Natural killer cell treated with Interleukin-12 subunit alpha and Interleukin-12 subunit beta and Interleukin-15 and Interleukin-18, amount 100 ng/mL, for 72 hours (primary cell): ENCODE results near the gene WDR45. TPM values are rescaled to one million over a fixed set of nuclear protein-coding genes. Genes with fewer than 3 reads are reported as not detected.

ENCODE experiments used
- ATAC-seq, 2 donors: fragments of 150-1000 bp; cut with Tn5 transposase in 1 of 2; sonication (Bioruptor Pico), chemical (Tn5 transposase) in 1 of 2; 2 replicates each; pipeline ENCODE4 v1.10.0; 2021
- DNase-seq: peaks from one replicate; pipeline ENCODE4 v3.0.0; 2022; ENCODE audit warnings: low spot score
- H3K27ac Mint-ChIP-seq, 2 donors: 1 replicate in 1 of 2; 2 replicates in 1 of 2; pipeline ENCODE4 v1.8.0; 2022; ENCODE audit warnings: mixed read lengths in 2 of 2, mild to moderate bottlenecking in 1 of 2, moderate library complexity in 1 of 2
- H3K27me3 Mint-ChIP-seq, 2 donors: 1 replicate in 1 of 2; 2 replicates in 1 of 2; pipeline ENCODE4 v1.8.0; 2022; ENCODE audit warnings: mixed read lengths in 2 of 2
- H3K36me3 Mint-ChIP-seq: one replicate; pipeline ENCODE4 v1.8.0; 2022; ENCODE audit warnings: mixed read lengths
- H3K4me1 Mint-ChIP-seq, 2 donors: 1 replicate in 1 of 2; 2 replicates in 1 of 2; pipeline ENCODE4 v1.8.0; 2022; ENCODE audit warnings: low read depth in 2 of 2, mixed read lengths in 2 of 2, mild to moderate bottlenecking in 1 of 2
- H3K4me3 Mint-ChIP-seq: one replicate; pipeline ENCODE4 v1.8.0; 2022; ENCODE audit warnings: mixed read lengths
- H3K9me3 Mint-ChIP-seq: 2 replicates; pipeline ENCODE4 v1.8.0; 2022; ENCODE audit warnings: mixed read lengths
- total RNA-seq, 2 donors: library from RNA; stranded (reverse); gene quantifications; one replicate each; pipeline ENCODE4 v1.2.3, GENCODE V29; 2022

Gene WDR45
- total RNA-seq, 2 donors from 2014 or later = 48.1 to 62.3 TPM

DNA sequence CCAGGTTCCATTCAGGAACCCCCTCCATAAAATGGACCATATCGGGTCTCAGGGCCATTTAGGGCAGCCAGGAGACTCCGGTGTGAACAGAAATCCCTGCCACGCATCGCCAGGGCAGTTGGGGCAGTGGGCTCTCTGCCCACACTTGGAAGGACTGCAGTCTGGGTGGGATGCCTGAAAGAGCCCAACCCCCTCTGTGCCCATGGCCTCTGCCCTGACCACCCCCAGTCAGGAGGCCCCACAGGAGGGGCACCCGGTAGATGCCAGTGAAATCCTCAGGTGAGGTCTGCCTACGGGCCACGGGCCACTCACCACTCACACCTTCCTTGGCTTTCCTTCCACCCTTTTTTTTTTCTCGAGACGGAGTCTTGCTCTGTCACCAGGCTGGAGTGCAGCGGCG lies 10.6 kb downstream of the WDR45 start:
- ATAC-seq (no peak), DNase-seq (no peak)
- H3K36me3 Mint-ChIP-seq = no peaks in the 10 kb centered on the region
- H3K27me3 Mint-ChIP-seq = peaks cover 0 to 2% of the 10 kb centered on the region in 2 donors
- H3K4me1 Mint-ChIP-seq = peaks cover 11 to 13% of the 10 kb centered on the region in 2 donors
- H3K27ac Mint-ChIP-seq = no peak overlapping the region
- no peaks in the 10 kb centered on the region for H3K9me3 Mint-ChIP-seq
- H3K4me3 Mint-ChIP-seq = no peak overlapping the region

DNA sequence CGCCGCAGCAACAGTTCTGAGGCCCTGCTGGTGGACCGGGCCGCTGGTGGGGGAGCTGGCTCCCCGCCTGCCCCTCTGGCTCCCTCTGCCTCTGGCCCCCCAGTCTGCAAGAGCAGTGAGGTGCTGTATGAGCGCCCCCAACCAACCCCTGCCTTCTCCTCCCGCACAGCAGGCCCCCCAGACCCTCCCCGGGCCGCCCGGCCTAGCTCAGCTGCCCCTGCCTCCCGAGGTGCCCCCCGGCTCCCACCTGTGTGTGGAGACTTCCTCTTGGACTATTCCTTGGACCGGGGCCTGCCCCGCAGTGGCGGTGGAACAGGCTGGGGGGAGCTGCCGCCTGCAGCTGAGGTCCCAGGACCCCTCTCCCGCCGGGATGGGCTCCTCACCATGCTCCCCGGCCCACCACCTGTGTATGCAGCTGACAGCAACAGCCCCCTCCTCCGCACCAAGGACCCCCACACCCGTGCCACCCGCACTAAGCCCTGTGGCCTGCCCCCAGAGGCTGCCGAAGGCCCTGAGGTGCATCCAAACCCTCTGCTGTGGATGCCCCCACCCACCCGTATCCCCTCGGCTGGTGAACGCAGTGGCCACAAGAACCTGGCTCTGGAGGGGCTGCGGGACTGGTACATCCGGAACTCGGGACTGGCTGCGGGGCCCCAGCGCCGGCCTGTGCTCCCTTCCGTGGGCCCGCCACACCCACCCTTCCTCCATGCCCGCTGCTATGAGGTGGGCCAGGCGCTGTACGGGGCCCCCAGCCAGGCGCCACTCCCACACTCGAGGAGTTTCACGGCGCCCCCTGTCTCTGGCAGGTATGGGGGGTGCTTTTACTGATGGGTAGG lies 12.2 kb downstream of the WDR45 start:
- DNase-seq = no peak
- Mint-ChIP-seq H3K27ac (no peak overlapping the region), H3K9me3 (no peaks in the 10 kb centered on the region), H3K36me3 (no peaks in the 10 kb centered on the region), H3K4me3 (no peak overlapping the region), H3K4me1 (peaks cover 3% of the 10 kb centered on the region in 2 donors), H3K27me3 (no peaks in the 10 kb centered on the region)
- ATAC-seq = no peak

DNA sequence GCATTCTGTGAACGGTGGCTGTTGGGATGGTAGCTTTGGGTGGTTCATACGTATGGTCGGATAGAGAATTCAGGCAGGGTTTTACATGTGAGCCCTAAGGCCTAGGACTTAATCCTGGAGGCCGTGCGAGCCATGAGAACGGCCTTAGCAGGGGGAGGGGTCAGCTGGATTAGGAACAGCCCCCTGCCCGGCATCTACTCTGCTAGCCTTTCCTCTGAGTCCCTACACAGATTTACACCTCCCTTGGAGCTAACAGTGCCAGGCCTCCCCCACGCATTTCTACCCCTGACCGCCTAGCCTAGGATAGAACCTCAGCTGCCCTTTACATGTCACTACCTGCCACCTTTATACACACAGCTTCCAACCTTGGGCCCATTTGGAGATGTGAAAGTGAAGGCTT lies 13.0 kb downstream of the WDR45 start:
- Mint-ChIP-seq H3K4me3 (no peak overlapping the region), H3K4me1 (no peaks in the 10 kb centered on the region), H3K36me3 (no peaks in the 10 kb centered on the region), H3K27me3 (no peaks in the 10 kb centered on the region), H3K27ac (no peak overlapping the region), H3K9me3 (no peaks in the 10 kb centered on the region)
- ATAC-seq = no peak
- no peak for DNase-seq

DNA sequence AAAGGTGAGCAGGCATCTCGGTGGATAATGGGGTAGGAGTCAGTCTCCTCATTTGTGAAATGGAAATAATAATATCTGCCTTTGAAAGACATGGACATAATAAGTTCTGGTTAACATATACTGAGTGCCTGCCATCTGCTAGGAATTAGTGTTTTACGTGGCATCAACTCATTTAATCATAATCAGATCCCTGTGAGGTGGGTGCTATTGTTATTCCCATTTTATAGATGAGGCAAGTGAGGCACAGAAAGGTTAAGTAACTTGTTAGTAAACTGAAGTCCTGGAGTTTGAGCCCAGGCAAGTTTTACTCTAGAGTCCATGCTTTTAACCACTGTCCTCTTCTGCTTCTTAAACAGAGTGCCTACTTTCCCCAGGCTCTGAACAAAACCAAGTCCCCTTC lies 13.4 kb downstream of the WDR45 start:
- Mint-ChIP-seq H3K27ac (no peak overlapping the region), H3K9me3 (no peaks in the 10 kb centered on the region)

DNA sequence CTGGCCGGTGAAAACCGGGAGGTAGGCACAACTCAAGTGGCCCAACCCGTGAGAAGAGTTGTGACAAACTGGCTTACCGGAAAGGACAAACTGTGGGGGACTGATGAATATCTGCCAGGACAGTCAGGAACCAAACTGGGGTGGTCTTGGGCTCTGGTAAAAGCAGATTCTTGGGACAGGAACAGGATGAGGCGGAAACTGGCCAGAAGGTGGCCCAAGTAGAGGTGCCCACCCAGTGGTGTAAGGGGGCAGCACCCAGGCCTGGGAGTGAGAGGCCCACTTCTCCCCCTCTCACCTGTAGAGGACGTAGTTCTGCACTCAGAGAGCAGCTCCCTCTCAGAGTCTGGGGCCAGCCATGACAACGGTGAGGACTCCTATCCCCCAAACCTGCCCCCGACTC lies 15.0 kb downstream of the WDR45 start:
- no peak overlapping the region for H3K4me3 Mint-ChIP-seq
- H3K27me3 Mint-ChIP-seq = no peaks in the 10 kb centered on the region
- no peaks in the 10 kb centered on the region for H3K9me3 Mint-ChIP-seq
- DNase-seq (no peak), ATAC-seq (no peak)
- H3K4me1 Mint-ChIP-seq = no peaks in the 10 kb centered on the region
- H3K27ac Mint-ChIP-seq = no peak overlapping the region
- no peaks in the 10 kb centered on the region for H3K36me3 Mint-ChIP-seq

More for the DNA sequence above, 13.4 kb downstream of the WDR45 start:
- H3K4me3 Mint-ChIP-seq = no peak overlapping the region
- no peak for ATAC-seq
- H3K36me3 Mint-ChIP-seq = no peaks in the 10 kb centered on the region
- H3K4me1 Mint-ChIP-seq = no peaks in the 10 kb centered on the region
- no peaks in the 10 kb centered on the region for H3K27me3 Mint-ChIP-seq
- DNase-seq = no peak

DNA sequence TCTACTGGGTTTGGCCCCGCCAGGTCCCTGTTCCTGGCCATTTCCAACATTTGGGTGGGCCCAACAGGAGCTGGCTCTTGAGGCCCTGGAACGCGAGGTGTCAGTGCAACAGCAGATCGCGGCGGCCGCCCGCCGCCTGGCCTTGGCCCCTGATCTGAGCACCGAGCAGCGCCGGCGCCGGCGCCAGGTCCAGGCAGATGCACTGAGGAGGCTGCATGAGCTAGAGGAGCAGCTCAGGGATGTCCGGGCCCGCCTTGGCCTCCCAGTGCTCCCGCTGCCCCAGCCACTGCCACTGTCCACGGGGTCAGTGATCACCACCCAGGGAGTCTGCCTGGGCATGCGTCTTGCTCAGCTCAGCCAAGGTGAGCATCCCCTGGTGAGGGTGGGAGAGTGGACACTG lies 15.4 kb downstream of the WDR45 start:
- no peak for ATAC-seq
- no peaks in the 10 kb centered on the region for H3K27me3 Mint-ChIP-seq
- no peaks in the 10 kb centered on the region for H3K4me1 Mint-ChIP-seq
- H3K27ac Mint-ChIP-seq = no peak overlapping the region
- DNase-seq = no peak
- H3K9me3 Mint-ChIP-seq = no peaks in the 10 kb centered on the region
- no peak overlapping the region for H3K4me3 Mint-ChIP-seq
- H3K36me3 Mint-ChIP-seq = no peaks in the 10 kb centered on the region

DNA sequence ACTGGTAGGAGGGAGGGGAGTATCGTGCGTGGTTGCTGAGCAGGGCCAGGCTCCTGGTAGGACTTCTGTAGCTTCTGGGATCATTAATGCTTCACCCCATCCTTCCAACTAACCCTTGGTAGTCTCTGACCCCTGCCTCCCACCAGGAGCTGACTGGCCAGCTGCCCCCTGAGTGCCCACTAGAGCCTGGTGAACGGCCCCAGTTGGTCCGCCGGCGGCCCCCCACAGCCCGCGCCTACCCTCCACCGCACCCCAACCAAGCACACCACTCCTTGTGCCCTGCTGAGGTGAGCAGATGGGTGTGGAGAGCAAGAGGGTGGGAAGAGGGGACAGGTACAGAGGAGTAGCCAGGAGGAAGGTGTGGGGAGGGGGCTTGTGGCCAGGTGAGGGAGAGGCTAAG lies 16.0 kb downstream of the WDR45 start:
- H3K27ac Mint-ChIP-seq = no peak overlapping the region
- ATAC-seq (no peak), DNase-seq (no peak)
- H3K4me3 Mint-ChIP-seq = no peak overlapping the region
- no peaks in the 10 kb centered on the region for H3K4me1 Mint-ChIP-seq
- H3K36me3 Mint-ChIP-seq = no peaks in the 10 kb centered on the region
- H3K9me3 Mint-ChIP-seq = no peaks in the 10 kb centered on the region
- H3K27me3 Mint-ChIP-seq = no peaks in the 10 kb centered on the region

DNA sequence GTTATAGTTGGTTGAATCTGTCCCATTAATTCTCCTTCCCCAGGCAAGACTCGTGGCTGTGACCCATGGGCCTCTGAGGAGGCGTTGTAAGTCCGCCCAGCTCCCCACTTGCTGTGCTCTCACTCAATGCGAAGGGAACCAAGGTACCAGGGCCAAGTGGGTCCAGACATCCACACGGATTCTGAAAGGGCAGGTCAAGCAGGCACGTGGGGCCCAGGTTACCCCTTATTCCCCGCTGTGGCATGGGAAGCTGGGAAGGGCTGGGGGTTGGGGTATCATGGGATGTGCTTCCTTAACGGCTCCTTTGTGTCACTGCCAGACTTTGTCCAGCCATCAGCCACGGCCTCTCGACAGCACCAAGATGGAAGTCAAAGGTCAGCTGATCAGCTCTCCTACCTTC lies 17.8 kb downstream of the WDR45 start:
- Mint-ChIP-seq H3K9me3 (no peaks in the 10 kb centered on the region), H3K27me3 (no peaks in the 10 kb centered on the region), H3K36me3 (no peaks in the 10 kb centered on the region), H3K27ac (no peak overlapping the region), H3K4me1 (no peaks in the 10 kb centered on the region), H3K4me3 (no peak overlapping the region)
- DNase-seq (no peak), ATAC-seq (no peak)

DNA sequence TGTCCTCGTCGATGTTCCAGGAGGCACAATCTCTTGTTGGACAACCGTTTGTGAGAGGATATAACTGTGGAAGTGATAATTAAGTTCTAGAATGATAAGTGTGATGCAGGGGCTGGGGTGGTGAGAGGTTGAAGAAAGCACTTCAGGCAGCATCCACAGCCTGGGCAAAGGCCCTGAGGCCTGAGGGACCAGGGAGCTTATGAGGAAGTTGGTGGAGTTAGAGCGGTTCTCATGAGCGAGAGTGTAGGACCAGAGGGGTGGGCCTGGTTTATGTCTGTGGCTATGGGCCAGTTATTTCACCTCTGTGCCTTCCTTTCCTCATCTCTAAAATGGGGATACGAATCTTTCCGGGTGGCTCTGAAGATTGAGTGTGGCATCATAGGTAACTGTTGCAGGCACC lies 18.2 kb downstream of the WDR45 start:
- no peak for DNase-seq
- Mint-ChIP-seq H3K4me3 (no peak overlapping the region), H3K36me3 (no peaks in the 10 kb centered on the region), H3K9me3 (no peaks in the 10 kb centered on the region), H3K4me1 (no peaks in the 10 kb centered on the region), H3K27me3 (no peaks in the 10 kb centered on the region), H3K27ac (no peak overlapping the region)
- no peak for ATAC-seq

DNA sequence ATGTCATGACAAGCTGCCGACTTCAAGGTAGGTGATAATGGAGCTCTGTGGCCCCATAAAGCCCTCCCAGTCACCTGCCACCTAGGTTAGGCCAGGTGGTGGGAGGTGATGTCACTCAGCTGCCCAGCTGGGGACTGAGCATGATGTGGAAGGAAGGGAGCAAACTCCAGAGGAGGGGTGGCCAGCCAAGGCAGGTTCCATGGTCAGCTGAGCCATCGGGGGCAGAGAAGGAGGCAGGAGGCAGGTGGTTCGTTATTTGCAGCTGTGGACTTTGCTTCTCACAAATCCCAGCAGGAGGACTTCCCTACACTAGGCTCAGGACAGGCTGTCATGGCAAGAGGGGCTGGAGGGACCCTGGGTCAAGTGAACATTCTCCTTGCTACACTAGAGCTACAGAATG lies 18.8 kb downstream of the WDR45 start:
- Mint-ChIP-seq H3K36me3 (no peaks in the 10 kb centered on the region), H3K4me3 (no peak overlapping the region), H3K27me3 (no peaks in the 10 kb centered on the region), H3K27ac (peak overlapping the region in 1 of 2 donors; percentile 31), H3K9me3 (no peaks in the 10 kb centered on the region), H3K4me1 (peaks cover 0 to 2% of the 10 kb centered on the region in 2 donors)
- ATAC-seq = no peak
- DNase-seq = no peak

DNA sequence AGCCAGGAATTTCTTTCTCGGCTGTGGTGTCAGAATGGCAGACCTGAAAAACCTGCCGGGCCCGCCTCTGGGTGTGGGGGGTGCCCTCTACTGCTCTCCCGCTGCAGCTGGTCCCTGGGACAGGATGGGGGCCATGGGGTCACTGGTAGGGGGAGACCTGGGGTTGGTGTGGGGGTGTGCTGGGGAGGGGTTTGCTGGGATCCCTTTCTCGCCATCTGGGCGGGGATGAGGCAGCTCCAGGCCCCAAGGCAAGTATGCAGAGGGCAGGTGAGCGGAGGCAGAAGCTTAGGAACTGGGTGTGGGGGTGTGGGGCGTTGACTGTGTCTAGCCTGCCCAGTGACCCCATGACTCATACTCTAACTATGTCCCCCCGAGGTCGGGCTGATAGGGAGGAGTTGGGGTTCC lies 20.0 kb downstream of the WDR45 start:
- H3K4me1 Mint-ChIP-seq = peaks cover 3 to 5% of the 10 kb centered on the region in 2 donors
- ATAC-seq (no peak), DNase-seq (no peak)
- no peaks in the 10 kb centered on the region for H3K27me3 Mint-ChIP-seq
- H3K4me3 Mint-ChIP-seq = no peak overlapping the region
- no peaks in the 10 kb centered on the region for H3K9me3 Mint-ChIP-seq
- H3K27ac Mint-ChIP-seq = no peak overlapping the region
- no peaks in the 10 kb centered on the region for H3K36me3 Mint-ChIP-seq

DNA sequence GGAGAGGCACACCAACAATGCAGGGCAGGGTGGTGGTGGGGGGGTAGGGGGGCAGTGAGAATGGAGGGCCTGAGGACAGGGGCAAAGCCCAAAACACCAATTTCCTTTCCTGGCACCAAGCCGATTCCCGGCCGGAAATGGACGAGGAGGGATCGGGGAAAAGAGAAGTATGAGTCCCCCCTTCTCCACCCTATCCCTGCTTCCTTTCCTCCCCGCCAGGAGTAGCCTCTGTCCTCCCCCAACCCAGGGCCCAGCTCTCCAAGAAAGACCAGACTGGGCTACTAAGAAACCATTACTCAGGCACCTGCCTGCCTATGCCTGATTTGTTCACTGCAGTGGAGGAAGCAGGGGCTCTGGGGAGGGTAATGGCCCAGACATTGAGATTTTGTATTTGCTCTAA lies 20.5 kb downstream of the WDR45 start:
- DNase-seq (no peak), ATAC-seq (no peak)
- Mint-ChIP-seq H3K27me3 (no peaks in the 10 kb centered on the region), H3K4me1 (peaks cover 7 to 10% of the 10 kb centered on the region in 2 donors), H3K9me3 (no peaks in the 10 kb centered on the region), H3K36me3 (no peaks in the 10 kb centered on the region), H3K27ac (no peak overlapping the region), H3K4me3 (no peak overlapping the region)

DNA sequence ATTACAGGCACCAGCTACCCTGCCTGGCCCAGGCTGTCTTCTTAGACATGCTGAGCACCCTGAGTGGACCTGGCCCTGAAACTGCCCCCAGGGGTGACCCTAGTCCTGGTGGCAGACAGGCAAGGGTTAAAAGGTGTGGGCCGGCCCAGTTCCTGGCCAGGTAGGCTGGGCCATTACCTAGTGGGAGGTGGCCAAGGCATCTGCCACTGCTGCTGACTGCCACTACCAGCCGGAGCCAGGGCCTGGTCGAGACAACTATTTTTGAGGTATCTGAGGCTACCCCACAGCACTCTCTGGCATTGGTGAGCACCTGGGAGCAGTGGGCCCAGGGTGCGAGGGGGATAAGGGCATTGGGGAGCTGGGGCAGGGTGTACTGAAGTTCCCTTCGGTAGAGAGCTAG lies 20.9 kb downstream of the WDR45 start, which contains the start of gene CCDC120:
TSS of gene CCDC120 (plus strand) at position 206 of the 400 bp plus-strand sequence. CDS start 3,043 bp downstream, outside the sequence.
- Mint-ChIP-seq H3K9me3 (no peaks in the 10 kb centered on the region), H3K4me3 (no peak within 1 kb of the TSS), H3K27ac (no peak within 1 kb of the TSS), H3K36me3 (no peaks in the 10 kb centered on the region), H3K27me3 (no peaks in the 10 kb centered on the region), H3K4me1 (peaks cover 10 to 14% of the 10 kb centered on the region in 2 donors)
- ATAC-seq (no peak), DNase-seq (no peak)

DNA sequence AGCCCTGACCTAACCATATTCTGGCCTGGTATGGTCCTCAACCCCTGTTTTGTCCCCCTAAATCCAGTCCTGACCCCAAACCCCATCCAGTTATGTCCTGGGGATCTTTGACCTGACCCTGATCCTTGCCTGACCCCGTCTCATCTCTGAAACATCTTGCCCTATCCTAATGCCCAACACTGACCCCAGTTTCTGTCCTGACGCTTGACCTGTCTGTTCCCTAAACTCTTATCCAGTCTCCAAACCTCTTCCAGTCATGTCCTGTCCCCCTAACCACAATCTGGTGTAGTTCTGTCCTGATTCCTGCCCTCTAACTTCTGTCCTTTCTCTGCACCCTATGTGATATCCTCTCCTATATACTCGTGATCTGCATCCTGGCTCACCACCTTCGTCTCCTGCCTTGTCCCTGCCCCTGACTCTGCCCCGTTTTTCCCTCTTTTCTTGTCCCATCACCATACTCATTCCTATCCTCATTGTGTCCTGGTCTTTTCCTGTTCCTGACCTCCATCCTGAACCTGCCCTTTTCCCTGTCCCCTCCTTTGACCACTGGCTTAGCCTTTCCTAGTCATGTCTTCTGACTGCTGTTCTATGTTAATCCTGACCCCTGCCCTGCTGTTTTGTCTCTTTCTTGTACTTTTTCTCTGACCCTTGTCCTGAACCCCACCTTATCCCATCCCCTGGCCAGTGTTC lies 25.5 kb downstream of the WDR45 start:
- Mint-ChIP-seq H3K27me3 (peaks cover 0 to 11% of the 10 kb centered on the region in 2 donors), H3K27ac (peak overlapping the region; percentile 37 to 96), H3K4me1 (peaks cover 20 to 24% of the 10 kb centered on the region in 2 donors), H3K4me3 (peak overlapping the region; percentile 99), H3K9me3 (no peaks in the 10 kb centered on the region), H3K36me3 (no peaks in the 10 kb centered on the region)
- ATAC-seq (no peak), DNase-seq (no peak)
